HEK293T (cell line): ENCODE results near the gene SATB2.

ENCODE experiments used
- CTBP1 ChIP-seq: fragments of 450-650 bp; IDR thresholded peaks from 2 replicates; pipeline ENCODE4 v1.6.1; 2016; ENCODE audit warnings: borderline replicate concordance
- ELF4 ChIP-seq: fragments of 450-650 bp; IDR thresholded peaks from 2 replicates; pipeline ENCODE4 v1.6.1; 2017; ENCODE audit warnings: antibody characterized with exemption
- FOXK2 ChIP-seq: fragments of 450-650 bp; IDR thresholded peaks from 2 replicates; pipeline ENCODE4 v1.6.1; 2016; ENCODE audit warnings: mild to moderate bottlenecking
- FOXM1 ChIP-seq: fragments of 450-650 bp; IDR thresholded peaks from 2 replicates; pipeline ENCODE4 v1.6.1; 2017; ENCODE audit warnings: mild to moderate bottlenecking, borderline replicate concordance
- HDGF ChIP-seq: fragments of 450-650 bp; IDR thresholded peaks from 2 replicates; pipeline ENCODE4 v1.6.1; 2017; ENCODE audit warnings: antibody characterized with exemption, borderline replicate concordance
- LEF1 ChIP-seq: fragments of 450-650 bp; IDR thresholded peaks from 2 replicates; pipeline ENCODE4 v1.6.1; 2017; ENCODE audit warnings: mild to moderate bottlenecking, borderline replicate concordance
- NFRKB ChIP-seq: fragments of 450-650 bp; IDR thresholded peaks from 2 replicates; pipeline ENCODE4 v1.6.1; 2016; ENCODE audit warnings: mild to moderate bottlenecking, moderate library complexity
- PKNOX1 ChIP-seq: fragments of 450-650 bp; IDR thresholded peaks from 2 replicates; pipeline ENCODE4 v1.6.1; 2016
- SUZ12 ChIP-seq: fragments of 450-650 bp; IDR thresholded peaks from 2 replicates; pipeline ENCODE4 v1.6.1; 2016; ENCODE audit warnings: mild to moderate bottlenecking
- ZNF384 ChIP-seq: fragments of 450-650 bp; IDR thresholded peaks from 2 replicates; pipeline ENCODE4 v1.6.1; 2016

DNA sequence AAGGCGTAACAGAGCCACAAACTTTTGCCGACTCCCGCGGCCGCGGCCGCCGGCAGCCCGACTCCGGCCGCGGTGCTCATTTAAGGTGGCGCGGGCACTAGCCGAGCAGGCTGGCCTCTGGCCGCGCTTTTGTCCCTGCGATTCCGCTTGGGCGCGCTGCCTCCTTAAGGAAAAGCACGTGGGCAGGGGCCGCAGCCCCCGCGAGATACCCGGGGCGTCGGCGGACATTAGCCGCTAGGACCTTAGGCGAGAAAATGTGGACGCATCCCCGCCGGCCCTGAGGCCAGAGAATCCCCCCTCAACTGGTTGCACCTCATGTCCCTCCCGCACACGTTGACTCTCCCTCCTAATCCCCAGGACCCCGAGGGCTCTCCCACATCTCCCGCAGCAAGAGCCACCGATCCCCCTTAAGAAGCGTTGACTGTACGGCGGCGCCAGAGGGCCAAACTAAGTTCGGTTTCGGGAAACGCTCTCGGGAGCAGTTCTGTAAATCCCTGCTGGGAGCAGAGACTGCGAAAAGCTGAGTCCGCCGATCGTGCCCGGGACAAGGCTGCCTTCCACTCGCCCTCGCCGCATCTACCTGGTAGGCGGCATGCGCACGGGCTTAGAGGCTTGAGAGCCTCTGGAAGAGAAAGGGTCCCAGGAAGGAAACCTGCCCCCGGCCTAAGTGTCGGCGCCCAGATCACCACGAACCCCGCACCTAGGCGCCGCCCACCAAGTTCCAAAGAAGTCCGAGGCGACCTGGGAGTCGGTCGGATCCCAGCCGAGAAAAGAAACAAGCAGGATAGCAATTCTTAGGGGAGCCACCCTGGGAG, 1.8 kb upstream of the SATB2 start:
- TF ChIP-seq CTBP1 (no peak), FOXK2 (no peak), SUZ12 (no peak), NFRKB (no peak), PKNOX1 (no peak), FOXM1 (peak; percentile 58; the same call in 1 of the 2 replicates), ELF4 (no peak), HDGF (no peak), LEF1 (no peak), ZNF384 (no peak)
